Measurements from ENCODE around the gene RPL36.

RPL36 gene

DNA sequence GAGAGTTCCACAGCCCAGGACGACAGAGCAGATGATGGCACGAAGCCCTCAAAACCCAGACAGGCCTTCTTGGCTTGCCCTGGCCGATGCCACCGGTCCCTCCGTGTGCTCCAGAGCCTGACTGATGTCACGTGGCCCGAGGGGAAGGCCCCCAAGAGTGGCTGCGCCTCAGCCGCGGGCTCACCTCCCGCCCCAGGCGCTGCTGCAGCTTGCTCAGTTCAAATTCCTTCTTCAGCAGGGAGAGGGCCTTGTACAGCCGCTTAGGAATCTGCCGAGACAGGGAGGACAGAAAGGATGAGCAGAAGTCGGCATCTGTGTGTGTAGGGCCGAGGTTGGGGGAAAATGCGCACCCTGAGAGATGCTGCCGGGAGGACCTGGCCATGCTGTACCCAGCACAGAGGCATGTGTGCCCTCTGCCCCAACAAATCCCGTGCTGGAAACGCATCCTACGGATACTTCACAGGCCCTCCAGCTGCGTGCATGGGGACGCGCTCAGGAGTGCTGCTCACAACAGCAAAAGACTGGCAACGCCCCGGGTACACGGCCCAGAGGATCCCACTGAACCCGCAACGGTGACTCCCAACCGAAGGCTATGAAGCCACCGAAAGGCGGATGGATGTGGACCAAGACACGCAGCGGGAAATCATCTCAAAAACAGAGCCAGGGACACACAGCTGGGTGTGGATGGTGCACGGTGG is 16.9 kb downstream of the RPL36 start:
- no peak overlapping the region for H3K4me3 ChIP-seq (replicated peaks; ENCODE audit: low read depth, low read length)
- DNase-seq (ENCODE audit: extremely low read depth, low read depth), result no peak
- no peak for TF ChIP-seq CTCF (IDR thresholded peaks at IDR 0.05; ENCODE audit: low read depth, low read length, missing control alignments)

- no peak for TF ChIP-seq CTCF (IDR thresholded peaks at IDR 0.05; ENCODE audit: low read depth, low read length, missing control alignments)
- DNase-seq (ENCODE audit: extremely low read depth, low read depth), result no peak
- H3K4me3 ChIP-seq (replicated peaks; ENCODE audit: low read depth, low read length), result no peak overlapping the region
These were observed 17.8 kb downstream of the RPL36 start for GRCh38 chr19:5707576-5708575.

GRCh38 chr19:5711025-5711424 is 20.9 kb downstream of the RPL36 start:
- DNase-seq (ENCODE audit: extremely low read depth, low read depth), result no peak
- H3K4me3 ChIP-seq (replicated peaks; ENCODE audit: low read depth, low read length), result no peak overlapping the region
- no peak for TF ChIP-seq CTCF (IDR thresholded peaks at IDR 0.05; ENCODE audit: low read depth, low read length, missing control alignments)

DNA sequence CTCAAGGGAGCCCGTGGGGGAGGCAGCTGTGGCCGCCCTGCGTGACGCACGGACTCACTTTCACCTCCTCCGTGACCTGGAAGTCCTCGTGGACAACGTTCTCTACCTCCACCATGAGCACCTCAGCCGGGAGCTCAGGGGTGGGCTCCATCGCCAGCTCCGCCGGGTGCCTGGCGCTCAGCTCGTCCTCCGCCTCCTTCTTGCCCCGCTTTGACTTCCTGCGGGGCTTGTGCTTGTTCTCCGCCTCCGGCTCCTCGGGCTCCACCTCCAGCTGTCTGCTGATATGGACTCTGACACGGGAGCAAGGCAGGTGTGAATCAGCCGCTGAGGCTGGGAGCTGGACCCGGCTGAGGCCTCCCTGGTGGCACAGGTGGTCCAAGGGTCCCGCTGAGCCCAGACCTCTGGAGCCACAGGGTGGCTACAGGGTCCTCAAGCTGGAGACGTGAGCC is 21.6 kb downstream of the RPL36 start:
- no peak for DNase-seq (ENCODE audit: extremely low read depth, low read depth)
- TF ChIP-seq CTCF (IDR thresholded peaks at IDR 0.05; ENCODE audit: low read depth, low read length, missing control alignments), result no peak
- H3K4me3 ChIP-seq (replicated peaks; ENCODE audit: low read depth, low read length), result no peak overlapping the region

DNA sequence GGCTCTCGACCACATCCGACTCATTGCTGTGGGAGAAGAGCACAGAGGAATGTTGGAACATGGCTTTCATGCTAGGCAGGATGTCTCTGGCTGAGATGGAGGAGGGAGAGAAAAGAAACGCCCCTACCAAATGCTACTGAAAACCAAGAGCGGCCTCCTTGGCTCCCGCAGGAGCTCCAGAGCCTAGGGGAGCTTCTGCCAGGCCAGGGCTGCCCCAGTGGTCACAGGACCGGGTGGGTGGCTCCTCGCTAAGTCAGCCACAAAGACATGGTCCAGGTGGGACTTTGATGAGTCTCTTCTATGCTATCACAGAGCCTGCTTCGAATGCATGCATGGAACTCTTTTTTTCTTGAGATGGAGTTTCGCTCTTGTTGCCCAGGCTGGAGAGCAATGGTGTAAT is 23.1 kb downstream of the RPL36 start:
- DNase-seq (ENCODE audit: extremely low read depth, low read depth), result no peak
- no peak for TF ChIP-seq CTCF (IDR thresholded peaks at IDR 0.05; ENCODE audit: low read depth, low read length, missing control alignments)
- no peak overlapping the region for H3K4me3 ChIP-seq (replicated peaks; ENCODE audit: low read depth, low read length)

GRCh38 chr19:5714816-5715215 is 24.7 kb downstream of the RPL36 start:
- H3K4me3 ChIP-seq (replicated peaks; ENCODE audit: low read depth, low read length), result no peak overlapping the region
- no peak for DNase-seq (ENCODE audit: extremely low read depth, low read depth)
- no peak for TF ChIP-seq CTCF (IDR thresholded peaks at IDR 0.05; ENCODE audit: low read depth, low read length, missing control alignments)

Measured in HFF-Myc (cell line).